Measurements from ENCODE around the gene ZC3H18. TPM values are rescaled to one million over a fixed set of nuclear protein-coding genes. Genes with fewer than 3 reads are reported as not detected.

Gene ZC3H18
- total and polyA plus RNA-seq, 12 donors, result 18.3 to 28.7 (median 22.0) TPM

- no peak for TF ChIP-seq CTCF (IDR thresholded peaks at IDR 0.05)
- peaks cover 0 to 5% (median 4%) of the 10 kb centered on the region in 7 donors for H3K27me3 ChIP-seq
- H3K27ac ChIP-seq, result peak overlapping the region in 6 of 10 donors; percentile 35 to 85 (median 50)
- peak in 4 of 8 donors; percentile 6 to 14 (median 8) for ATAC-seq
- DNase-seq, result no peak
- peak overlapping the region in 9 of 10 donors; percentile 25 to 74 (median 44) for H3K4me3 ChIP-seq
- intact Hi-C loops (cut with DNase I), result loop anchor here in 1 of 10 donors (5.0 kb wide), 1 partner anchor 34 kb away; no protein-coding TSS in a partner anchor
- H3K36me3 ChIP-seq, result no peaks in the 10 kb centered on the region
- H3K9me3 ChIP-seq, result no peaks in the 10 kb centered on the region
- 13 to 27% methylated on average over 43 to 79 of the region's 79 CpGs for WGBS, 2 donors
- peaks cover 5 to 24% (median 10%) of the 10 kb centered on the region in 9 donors for H3K4me1 ChIP-seq
Observed at GRCh38 chr16:88533381-88533917, 36.8 kb upstream of the ZC3H18 start.

GRCh38 chr16:88533932-88534637 lies 36.1 kb upstream of the ZC3H18 start:
- peaks cover 5 to 24% (median 10%) of the 10 kb centered on the region in 9 donors for H3K4me1 ChIP-seq
- H3K27ac ChIP-seq, result peak overlapping the region; percentile 74 to 94 (median 88)
- H3K36me3 ChIP-seq, result no peaks in the 10 kb centered on the region
- peaks cover 0 to 11% (median 9%) of the 10 kb centered on the region in 7 donors for H3K27me3 ChIP-seq
- ATAC-seq (peak in 6 of 8 donors; percentile 41 to 80 (median 50)), DNase-seq (peak; percentile 68 to 84)
- intact Hi-C loops (cut with DNase I), result loop anchor here in 1 of 10 donors (5.0 kb wide), 1 partner anchor 33 kb away; no protein-coding TSS in a partner anchor
- peak overlapping the region in 9 of 10 donors; percentile 54 to 74 (median 66) for H3K4me3 ChIP-seq
- no peaks in the 10 kb centered on the region for H3K9me3 ChIP-seq
- no peak for TF ChIP-seq CTCF (IDR thresholded peaks at IDR 0.05)
- WGBS, 2 donors, result 0 to 3% methylated on average over 56 to 112 of the region's 114 CpGs

- peak in 5 of 8 donors; percentile 6 to 23 (median 8) for ATAC-seq
- peak overlapping the region; percentile 43 to 94 (median 82) for H3K27ac ChIP-seq
- intact Hi-C loops (cut with DNase I), result loop anchor here in 1 of 10 donors (5.0 kb wide), 1 partner anchor 33 kb away; no protein-coding TSS in a partner anchor
Observed at GRCh38 chr16:88534638-88535190, 35.5 kb upstream of the ZC3H18 start.

More at GRCh38 chr16:88534638-88535190, 35.5 kb upstream of the ZC3H18 start:
- TF ChIP-seq CTCF (IDR thresholded peaks at IDR 0.05), result peak in 1 of 9 donors; percentile 11
- Histone ChIP-seq H3K36me3 (no peaks in the 10 kb centered on the region), H3K27me3 (peaks cover 0 to 18% (median 16%) of the 10 kb centered on the region in 7 donors), H3K9me3 (no peaks in the 10 kb centered on the region), H3K4me1 (peaks cover 5 to 24% (median 10%) of the 10 kb centered on the region in 9 donors), H3K4me3 (peak overlapping the region in 9 of 10 donors; percentile 54 to 74 (median 66))
- DNase-seq, result peak in 1 of 2 donors; percentile 49
- WGBS, 2 donors, result 15 to 18% methylated on average over 38 to 65 of the region's 65 CpGs
